Measurements from ENCODE around the gene FTCDNL1. TPM values are rescaled to one million over a fixed set of nuclear protein-coding genes. Genes with fewer than 3 reads are reported as not detected.

Gene FTCDNL1
- total and polyA plus RNA-seq, 2 donors (not counting 1 experiment from before 2014, with no cell fraction given): 1.7 to 1.9 TPM

DNA sequence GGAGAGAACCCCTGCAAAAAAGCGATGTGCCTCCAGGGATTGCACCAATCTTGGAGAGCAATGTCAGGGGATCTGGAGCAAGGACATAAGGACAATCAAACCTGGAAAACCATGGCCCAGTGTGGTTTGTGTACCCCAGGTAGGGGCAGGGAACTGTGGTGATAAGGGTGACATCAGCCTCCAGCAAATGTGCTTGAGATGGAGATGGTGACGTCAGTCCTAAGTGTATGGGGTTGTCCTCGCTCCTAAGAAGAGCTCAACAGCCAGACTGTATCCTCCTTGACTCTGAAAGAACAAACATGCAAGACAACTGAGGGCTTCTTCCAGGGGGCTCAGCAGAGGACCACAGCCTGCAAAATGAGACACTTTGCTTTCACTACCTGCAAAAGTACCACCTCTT lies 71.4 kb downstream of the FTCDNL1 start:
- H3K79me2 ChIP-seq (ENCODE audit: control insufficient read depth, insufficient read depth, low read length): no peaks in the 10 kb centered on the region
- POLR2A ChIA-PET: no interaction called here
- H3K27me3 ChIP-seq (replicated peaks in 1 of 4; ENCODE audit: control extremely low read depth in 1 of 4, control insufficient read depth in 3 of 4, insufficient read depth in 4 of 4, low read length in 3 of 4): no peaks in the 10 kb centered on the region
- no peak overlapping the region for H3K4me2 ChIP-seq (replicated peaks; ENCODE audit: low read depth, low read length, poor library complexity, severe bottlenecking)
- no peaks in the 10 kb centered on the region for H3K4me1 ChIP-seq (ENCODE audit: control insufficient read depth in 2 of 2, insufficient read depth in 2 of 2, low read length in 2 of 2)
- no peak overlapping the region for H3K4me3 ChIP-seq (ENCODE audit: control extremely low read depth in 1 of 5, extremely low read depth in 1 of 5, insufficient read depth in 1 of 5, low read depth in 2 of 5, low read length in 4 of 5)
- CTCF ChIA-PET: no interaction called here
- DNase-seq (no peak), ATAC-seq (ENCODE audit: low read depth) (no peak)
- 85% methylated on average over 3 of the region's 3 CpGs for WGBS (ENCODE audit: insufficient coverage)
- TF ChIP-seq, protein P1, sequence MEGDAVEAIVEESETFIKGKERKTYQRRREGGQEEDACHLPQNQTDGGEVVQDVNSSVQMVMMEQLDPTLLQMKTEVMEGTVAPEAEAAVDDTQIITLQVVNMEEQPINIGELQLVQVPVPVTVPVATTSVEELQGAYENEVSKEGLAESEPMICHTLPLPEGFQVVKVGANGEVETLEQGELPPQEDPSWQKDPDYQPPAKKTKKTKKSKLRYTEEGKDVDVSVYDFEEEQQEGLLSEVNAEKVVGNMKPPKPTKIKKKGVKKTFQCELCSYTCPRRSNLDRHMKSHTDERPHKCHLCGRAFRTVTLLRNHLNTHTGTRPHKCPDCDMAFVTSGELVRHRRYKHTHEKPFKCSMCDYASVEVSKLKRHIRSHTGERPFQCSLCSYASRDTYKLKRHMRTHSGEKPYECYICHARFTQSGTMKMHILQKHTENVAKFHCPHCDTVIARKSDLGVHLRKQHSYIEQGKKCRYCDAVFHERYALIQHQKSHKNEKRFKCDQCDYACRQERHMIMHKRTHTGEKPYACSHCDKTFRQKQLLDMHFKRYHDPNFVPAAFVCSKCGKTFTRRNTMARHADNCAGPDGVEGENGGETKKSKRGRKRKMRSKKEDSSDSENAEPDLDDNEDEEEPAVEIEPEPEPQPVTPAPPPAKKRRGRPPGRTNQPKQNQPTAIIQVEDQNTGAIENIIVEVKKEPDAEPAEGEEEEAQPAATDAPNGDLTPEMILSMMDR (IDR thresholded peaks at IDR 0.05): no peak
- no peak for TF ChIP-seq EZH2 (IDR thresholded peaks at IDR 0.05; ENCODE audit: borderline replicate concordance, insufficient read depth, low read depth, low read length, poor library complexity, severe bottlenecking)
- Mint-ChIP-seq H3K9me3 (ENCODE audit: insufficient read depth) (no peaks in the 10 kb centered on the region), H3K27me3 (no peaks in the 10 kb centered on the region), H3K27ac (no peak overlapping the region), H3K4me3 (no peak overlapping the region), H3K4me1 (no peaks in the 10 kb centered on the region)
- H4K20me1 ChIP-seq (ENCODE audit: control insufficient read depth, insufficient read depth, low read length, poor library complexity, severe bottlenecking): no peaks in the 10 kb centered on the region
- H3K9ac ChIP-seq (ENCODE audit: low read length): no peak overlapping the region
- intact Hi-C loops (cut with micrococcal nuclease): no loop called here
- peaks cover 0 to 1% (median 0%) of the 10 kb centered on the region in 3 donors for H3K9me3 ChIP-seq (ENCODE audit: control extremely low read depth in 1 of 3, control insufficient read depth in 2 of 3, insufficient read depth in 1 of 3, low read length in 2 of 3)
- H2AFZ ChIP-seq (ENCODE audit: insufficient read depth, low read depth, low read length, poor library complexity, severe bottlenecking): no peak overlapping the region
- no peaks in the 10 kb centered on the region for H3K36me3 ChIP-seq (replicated peaks in 1 of 2; ENCODE audit: control extremely low read depth in 1 of 2, control insufficient read depth in 1 of 2, extremely low read depth in 1 of 2, insufficient read depth in 2 of 2, low read length in 1 of 2)
- no peak overlapping the region for H3K27ac ChIP-seq (ENCODE audit: low read length in 2 of 2)

DNA sequence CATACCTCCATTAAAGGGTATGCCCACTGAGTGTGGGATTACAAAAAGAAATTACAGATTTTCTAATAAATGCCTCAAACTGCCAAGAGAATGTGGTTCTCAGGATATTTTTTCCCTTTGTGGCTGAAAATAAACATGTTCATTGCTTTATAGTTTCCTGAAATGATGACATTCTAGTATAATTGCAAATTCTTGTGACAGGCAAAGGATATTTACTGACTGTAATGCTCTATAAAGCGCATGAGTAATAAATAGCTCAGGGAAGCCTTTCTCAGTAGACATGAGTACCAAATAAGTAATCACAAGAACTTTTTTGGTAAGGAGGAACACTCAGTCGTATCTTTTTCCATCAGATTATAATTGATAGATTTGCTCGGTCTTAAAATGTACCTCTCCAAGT lies 72.3 kb downstream of the FTCDNL1 start:
- no peak for ATAC-seq (ENCODE audit: low read depth)
- H3K79me2 ChIP-seq (ENCODE audit: control insufficient read depth, insufficient read depth, low read length): no peaks in the 10 kb centered on the region
- no peaks in the 10 kb centered on the region for H3K9me3 Mint-ChIP-seq (ENCODE audit: insufficient read depth)
- H4K20me1 ChIP-seq (ENCODE audit: control insufficient read depth, insufficient read depth, low read length, poor library complexity, severe bottlenecking): no peaks in the 10 kb centered on the region
- H3K4me3 ChIP-seq (ENCODE audit: control extremely low read depth in 1 of 5, extremely low read depth in 1 of 5, insufficient read depth in 1 of 5, low read depth in 2 of 5, low read length in 4 of 5): no peak overlapping the region
- DNase-seq: no peak
- H3K27ac Mint-ChIP-seq: no peak overlapping the region
- POLR2A ChIA-PET: no interaction called here
- CTCF ChIA-PET: no interaction called here
- H3K4me1 Mint-ChIP-seq: no peaks in the 10 kb centered on the region
- H3K27me3 ChIP-seq (replicated peaks in 1 of 4; ENCODE audit: control extremely low read depth in 1 of 4, control insufficient read depth in 3 of 4, insufficient read depth in 4 of 4, low read length in 3 of 4): no peaks in the 10 kb centered on the region
- H3K4me3 Mint-ChIP-seq: no peak overlapping the region
- H2AFZ ChIP-seq (ENCODE audit: insufficient read depth, low read depth, low read length, poor library complexity, severe bottlenecking): no peak overlapping the region
- TF ChIP-seq, protein P1 (IDR thresholded peaks at IDR 0.05): no peak
- TF ChIP-seq EZH2 (IDR thresholded peaks at IDR 0.05; ENCODE audit: borderline replicate concordance, insufficient read depth, low read depth, low read length, poor library complexity, severe bottlenecking): no peak
- no peaks in the 10 kb centered on the region for H3K36me3 ChIP-seq (replicated peaks in 1 of 2; ENCODE audit: control extremely low read depth in 1 of 2, control insufficient read depth in 1 of 2, extremely low read depth in 1 of 2, insufficient read depth in 2 of 2, low read length in 1 of 2)
- no peak overlapping the region for H3K27ac ChIP-seq (ENCODE audit: low read length in 2 of 2)
- no peak overlapping the region for H3K4me2 ChIP-seq (replicated peaks; ENCODE audit: low read depth, low read length, poor library complexity, severe bottlenecking)
- no CpG with 5 or more reads among the region's 3 CpGs for WGBS (ENCODE audit: insufficient coverage)
- no peaks in the 10 kb centered on the region for H3K27me3 Mint-ChIP-seq
- H3K4me1 ChIP-seq (ENCODE audit: control insufficient read depth in 2 of 2, insufficient read depth in 2 of 2, low read length in 2 of 2): no peaks in the 10 kb centered on the region
- intact Hi-C loops (cut with micrococcal nuclease): no loop called here
- H3K9me3 ChIP-seq (ENCODE audit: control extremely low read depth in 1 of 3, control insufficient read depth in 2 of 3, insufficient read depth in 1 of 3, low read length in 2 of 3): no peaks in the 10 kb centered on the region
- H3K9ac ChIP-seq (ENCODE audit: low read length): no peak overlapping the region
